ENCODE measurements around the gene USF2. TPM values are rescaled to one million over a fixed set of nuclear protein-coding genes. Genes with fewer than 3 reads are reported as not detected.

Gene USF2
- total RNA-seq, 2 donors from 2014 or later: 107 to 151 TPM

GRCh38 chr19:35299523-35300338 is 31.0 kb downstream of the USF2 start:
- no peak for DNase-seq (ENCODE audit: low spot score)
- TF ChIP-seq POLR2AphosphoS5 (IDR thresholded peaks at IDR 0.05): no peak
- TF ChIP-seq CTCF (IDR thresholded peaks at IDR 0.05): no peak
- TF ChIP-seq POLR2A (IDR thresholded peaks at IDR 0.05): no peak
- WGBS: 57% methylated on average over 34 of the region's 55 CpGs
- Histone ChIP-seq H3K36me3 (no peaks in the 10 kb centered on the region), H3K4me3 (no peak overlapping the region), H3K27me3 (replicated peaks; ENCODE audit: insufficient read depth) (no peaks in the 10 kb centered on the region), H3K4me1 (replicated peaks) (no peaks in the 10 kb centered on the region), H3K27ac (no peak overlapping the region), H3K9me3 (no peaks in the 10 kb centered on the region)
- intact Hi-C loops (cut with DNase I): no loop called here

GRCh38 chr19:35300339-35300649 is 31.5 kb downstream of the USF2 start:
- Histone ChIP-seq H3K27ac (no peak overlapping the region), H3K4me3 (no peak overlapping the region), H3K4me1 (replicated peaks) (no peaks in the 10 kb centered on the region), H3K27me3 (replicated peaks; ENCODE audit: insufficient read depth) (no peaks in the 10 kb centered on the region), H3K9me3 (no peaks in the 10 kb centered on the region), H3K36me3 (no peaks in the 10 kb centered on the region)
- 71% methylated on average over 10 of the region's 10 CpGs for WGBS
- DNase-seq (ENCODE audit: low spot score): no peak
- no peak for TF ChIP-seq POLR2AphosphoS5 (IDR thresholded peaks at IDR 0.05)
- intact Hi-C loops (cut with DNase I): no loop called here

GRCh38 chr19:35301961-35302360 is 33.2 kb downstream of the USF2 start:
- TF ChIP-seq POLR2A (IDR thresholded peaks at IDR 0.05) (no peak), CTCF (IDR thresholded peaks at IDR 0.05) (no peak), POLR2AphosphoS5 (IDR thresholded peaks at IDR 0.05) (no peak)
- H3K27me3 ChIP-seq (replicated peaks; ENCODE audit: insufficient read depth): no peaks in the 10 kb centered on the region

GRCh38 chr19:35302446-35302845 is 33.7 kb downstream of the USF2 start:
- Histone ChIP-seq H3K4me1 (replicated peaks) (no peaks in the 10 kb centered on the region), H3K27ac (no peak overlapping the region), H3K36me3 (no peaks in the 10 kb centered on the region), H3K4me3 (no peak overlapping the region), H3K27me3 (replicated peaks; ENCODE audit: insufficient read depth) (no peaks in the 10 kb centered on the region), H3K9me3 (no peaks in the 10 kb centered on the region)
- 79% methylated on average over 16 of the region's 16 CpGs for WGBS
- intact Hi-C loops (cut with DNase I): no loop called here
- no peak for DNase-seq (ENCODE audit: low spot score)
- TF ChIP-seq POLR2AphosphoS5 (IDR thresholded peaks at IDR 0.05) (no peak), CTCF (IDR thresholded peaks at IDR 0.05) (no peak), POLR2A (IDR thresholded peaks at IDR 0.05) (no peak)

More at GRCh38 chr19:35301961-35302360, 33.2 kb downstream of the USF2 start:
- no peaks in the 10 kb centered on the region for H3K4me1 ChIP-seq (replicated peaks)
- no peak overlapping the region for H3K27ac ChIP-seq
- no peaks in the 10 kb centered on the region for H3K9me3 ChIP-seq
- no peak for DNase-seq (ENCODE audit: low spot score)
- no peak overlapping the region for H3K4me3 ChIP-seq
- intact Hi-C loops (cut with DNase I): no loop called here
- no peaks in the 10 kb centered on the region for H3K36me3 ChIP-seq
- WGBS: 90% methylated on average over 2 of the region's 2 CpGs

GRCh38 chr19:35303357-35303915 is 34.7 kb downstream of the USF2 start:
- no peak for DNase-seq (ENCODE audit: low spot score)
- H3K36me3 ChIP-seq: no peaks in the 10 kb centered on the region
- no peaks in the 10 kb centered on the region for H3K27me3 ChIP-seq (replicated peaks; ENCODE audit: insufficient read depth)
- H3K4me1 ChIP-seq (replicated peaks): no peaks in the 10 kb centered on the region
- 84% methylated on average over 6 of the region's 6 CpGs for WGBS
- intact Hi-C loops (cut with DNase I): no loop called here
- TF ChIP-seq POLR2A (IDR thresholded peaks at IDR 0.05) (no peak), CTCF (IDR thresholded peaks at IDR 0.05) (no peak), POLR2AphosphoS5 (IDR thresholded peaks at IDR 0.05) (no peak)
- no peaks in the 10 kb centered on the region for H3K9me3 ChIP-seq
- no peak overlapping the region for H3K27ac ChIP-seq
- H3K4me3 ChIP-seq: no peak overlapping the region
